Prostate gland (tissue), 2 donors: Measurements from ENCODE around the gene GRID1. TPM values are rescaled to one million over a fixed set of nuclear protein-coding genes. Genes with fewer than 3 reads are reported as not detected.

Experiments used
- DNase-seq: peaks from one replicate; pipeline ENCODE4 v3.0.0-alpha.2; 2019; ENCODE audit warnings: low spot score
- H3K27ac ChIP-seq, 2 donors: fragments of 200-600 bp; sonication (generic); 2 replicates each; pipeline ENCODE4 v1.5.1; 2017 to 2019
- H3K27me3 ChIP-seq: fragments of 200-600 bp; sonication (generic); replicated peaks from 2 replicates; pipeline ENCODE4 v1.5.1; 2019; ENCODE audit not compliant: insufficient read depth
- H3K36me3 ChIP-seq, 2 donors: fragments of 200-600 bp; sonication (generic); 1 replicate in 1 of 2; 2 replicates in 1 of 2; pipeline versions ENCODE4 v1.5.1 to v1.8.1; 2017 to 2019
- H3K4me1 ChIP-seq: fragments of 200-600 bp; sonication (generic); replicated peaks from 2 replicates; pipeline ENCODE4 v1.5.1; 2019
- H3K4me3 ChIP-seq, 2 donors: fragments of 200-600 bp; sonication (generic); 2 replicates each; pipeline ENCODE4 v1.5.1; 2017 to 2019
- H3K9me3 ChIP-seq: fragments of 200-600 bp; sonication (generic); 2 replicates; pipeline ENCODE4 v1.5.1; 2017
- CTCF ChIP-seq, 4 experiments: fragments of 200-600 bp in 2 of 4; fragments of 450-650 bp in 2 of 4; sonication (generic) in 2 of 4; IDR thresholded peaks; 1 replicate in 3 of 4; 2 replicates in 1 of 4; pipeline ENCODE4 v1.5.1; 2016 to 2019; ENCODE audit warnings: antibody characterized with exemption in 4 of 4, mild to moderate bottlenecking in 2 of 4, moderate library complexity in 2 of 4
- POLR2A ChIP-seq: fragments of 450-650 bp; IDR thresholded peaks from one replicate; pipeline ENCODE4 v1.6.1; 2016; ENCODE audit warnings: antibody characterized with exemption, mild to moderate bottlenecking
- POLR2AphosphoS5 ChIP-seq: sonication (generic); formaldehyde crosslinking; IDR thresholded peaks from one replicate; pipeline ENCODE4 v1.6.1; 2017; ENCODE audit warnings: antibody characterized with exemption
- WGBS: methylation state at CpG from one replicate; pipeline ENCODE4 v1.1.5; 2018; 5-methylcytosine and 5-hydroxymethylcytosine counted together
- intact Hi-C: fragments of 100-400 bp; cut with DNase I; formaldehyde crosslinking; loops from one replicate; pipeline ENCODE4 v1.14.2; 2022
- total RNA-seq, 2 donors: library from RNA; depleted of rRNA; stranded (reverse); fragments of >200 nt; gene quantifications; one replicate each; pipeline ENCODE4 v1.1.0, GENCODE V29; 2016

Gene GRID1
- total RNA-seq, 2 donors from 2014 or later: 1.0 to 10.0 TPM

GRCh38 chr10:85618841-85619240, 747.8 kb downstream of the GRID1 start:
- TF ChIP-seq POLR2A (no peak), CTCF (IDR thresholded peaks at IDR 0.05) (no peak), POLR2AphosphoS5 (no peak)
- intact Hi-C loops: no loop called here
- H3K9me3 ChIP-seq: no peaks in the 10 kb centered on the region
- no peaks in the 10 kb centered on the region for H3K4me1 ChIP-seq
- no peaks in the 10 kb centered on the region for H3K36me3 ChIP-seq
- H3K27me3 ChIP-seq: no peaks in the 10 kb centered on the region
- H3K4me3 ChIP-seq: no peak overlapping the region
- WGBS: 62% methylated on average over 3 of the region's 3 CpGs
- no peak overlapping the region for H3K27ac ChIP-seq
- no peak for DNase-seq

- Histone ChIP-seq H3K27ac (no peak overlapping the region), H3K4me3 (no peak overlapping the region), H3K27me3 (no peaks in the 10 kb centered on the region), H3K36me3 (no peaks in the 10 kb centered on the region), H3K9me3 (no peaks in the 10 kb centered on the region), H3K4me1 (no peaks in the 10 kb centered on the region)
- intact Hi-C loops: no loop called here
- TF ChIP-seq POLR2AphosphoS5: no peak
- TF ChIP-seq POLR2A: no peak
- no peak for TF ChIP-seq CTCF (IDR thresholded peaks at IDR 0.05)
- DNase-seq: no peak
- WGBS: 90% methylated on average over 9 of the region's 9 CpGs
Observed at GRCh38 chr10:85617751-85618546, 748.6 kb downstream of the GRID1 start.

GRCh38 chr10:85615556-85615955, 751.0 kb downstream of the GRID1 start:
- DNase-seq: no peak
- Histone ChIP-seq H3K4me3 (no peak overlapping the region), H3K36me3 (no peaks in the 10 kb centered on the region), H3K9me3 (no peaks in the 10 kb centered on the region), H3K27ac (no peak overlapping the region), H3K27me3 (no peaks in the 10 kb centered on the region), H3K4me1 (no peaks in the 10 kb centered on the region)
- TF ChIP-seq POLR2A (no peak), POLR2AphosphoS5 (no peak), CTCF (IDR thresholded peaks at IDR 0.05) (no peak)
- 98% methylated on average over 4 of the region's 4 CpGs for WGBS
- intact Hi-C loops: no loop called here

GRCh38 chr10:85614981-85615380, 751.6 kb downstream of the GRID1 start:
- Histone ChIP-seq H3K9me3 (no peaks in the 10 kb centered on the region), H3K4me3 (no peak overlapping the region), H3K27ac (no peak overlapping the region), H3K27me3 (no peaks in the 10 kb centered on the region), H3K36me3 (no peaks in the 10 kb centered on the region), H3K4me1 (no peaks in the 10 kb centered on the region)
- intact Hi-C loops: no loop called here
- no peak for DNase-seq
- no peak for TF ChIP-seq CTCF (IDR thresholded peaks at IDR 0.05)
- no peak for TF ChIP-seq POLR2AphosphoS5
- TF ChIP-seq POLR2A: no peak
- 90% methylated on average over 2 of the region's 2 CpGs for WGBS

GRCh38 chr10:85614566-85614965, 752.0 kb downstream of the GRID1 start:
- TF ChIP-seq POLR2AphosphoS5 (no peak), POLR2A (no peak), CTCF (IDR thresholded peaks at IDR 0.05) (no peak)
- Histone ChIP-seq H3K9me3 (no peaks in the 10 kb centered on the region), H3K4me1 (no peaks in the 10 kb centered on the region), H3K27ac (no peak overlapping the region), H3K4me3 (no peak overlapping the region), H3K36me3 (no peaks in the 10 kb centered on the region), H3K27me3 (no peaks in the 10 kb centered on the region)
- intact Hi-C loops: no loop called here
- 87% methylated on average over 2 of the region's 2 CpGs for WGBS
- no peak for DNase-seq
